ENCODE measurements around the gene NOL4L.
"Not testable (repeated sequence)": the region's sequence is repeated elsewhere in the genome, so short reads cannot be mapped to it uniquely, and the experiment has no call there.

The NOL4L gene

GRCh38 chr20:32612351-32613191, 27.4 kb upstream of the NOL4L start:
- no peak for DNase-seq

- no peak for DNase-seq
These were observed 26.7 kb upstream of the NOL4L start for GRCh38 chr20:32611868-32612267.

GRCh38 chr20:32611286-32611685, 26.2 kb upstream of the NOL4L start:
- no peak for DNase-seq

- no peak for DNase-seq
These were observed 25.5 kb upstream of the NOL4L start for GRCh38 chr20:32610472-32611218.

- no peak for DNase-seq
These were observed 24.9 kb upstream of the NOL4L start for GRCh38 chr20:32609993-32610392.

- no peak for DNase-seq
These were observed 24.1 kb upstream of the NOL4L start for GRCh38 chr20:32609111-32609773.

GRCh38 chr20:32608664-32609015, 23.5 kb upstream of the NOL4L start:
- DNase-seq: no peak

GRCh38 chr20:32607727-32608663, 22.9 kb upstream of the NOL4L start:
- DNase-seq: no peak

GRCh38 chr20:32607324-32607723, 22.2 kb upstream of the NOL4L start:
- no peak for DNase-seq

GRCh38 chr20:32606790-32607189, 21.7 kb upstream of the NOL4L start:
- DNase-seq: no peak

- DNase-seq: no peak
These were observed 21.0 kb upstream of the NOL4L start for GRCh38 chr20:32606107-32606506.

GRCh38 chr20:32605167-32605656, 20.1 kb upstream of the NOL4L start:
- DNase-seq: no peak

- DNase-seq: no peak
These were observed 18.1 kb upstream of the NOL4L start for GRCh38 chr20:32603046-32603726.

GRCh38 chr20:32602273-32602672, 17.1 kb upstream of the NOL4L start:
- no peak for DNase-seq

GRCh38 chr20:32600681-32601237, 15.6 kb upstream of the NOL4L start:
- DNase-seq: no peak

GRCh38 chr20:32599783-32600340, 14.7 kb upstream of the NOL4L start:
- no peak for DNase-seq

GRCh38 chr20:32598606-32599005, 13.5 kb upstream of the NOL4L start:
- no peak for DNase-seq

GRCh38 chr20:32597714-32598113, 12.6 kb upstream of the NOL4L start:
- DNase-seq: no peak

GRCh38 chr20:32596681-32597252, 11.6 kb upstream of the NOL4L start:
- DNase-seq: no peak

GRCh38 chr20:32595143-32595542, 10.0 kb upstream of the NOL4L start:
- no peak for DNase-seq

- not testable (repeated sequence) for DNase-seq
These were observed 9.5 kb upstream of the NOL4L start for GRCh38 chr20:32594669-32595068.

All from activated CD4-positive, alpha-beta T cell treated with anti-CD3 and anti-CD28 coated beads, Interleukin-2, amount 50 U/mL, for 1 hour (primary cell).